Lung microvascular endothelial cell (primary cell): Measurements from ENCODE around the gene IGFBP3. TPM values are rescaled to one million over a fixed set of nuclear protein-coding genes. Genes with fewer than 3 reads are reported as not detected.
"Not testable (repeated sequence)": the region's sequence is repeated elsewhere in the genome, so short reads cannot be mapped to it uniquely, and the experiment has no call there.

Experiments used
- DNase-seq, 2 donors: peaks; one replicate each; pipeline versions ENCODE4 v3.0.0 to v3.0.0-alpha.2; 2010; ENCODE audit warnings: low read depth in 2 of 2
- total RNA-seq: library from RNA; depleted of rRNA; stranded (reverse); fragments of >200 nt; gene quantifications from 2 replicates; pipeline ENCODE4 v1.2.1, GENCODE V29; 2014

IGFBP3 gene, protein sequence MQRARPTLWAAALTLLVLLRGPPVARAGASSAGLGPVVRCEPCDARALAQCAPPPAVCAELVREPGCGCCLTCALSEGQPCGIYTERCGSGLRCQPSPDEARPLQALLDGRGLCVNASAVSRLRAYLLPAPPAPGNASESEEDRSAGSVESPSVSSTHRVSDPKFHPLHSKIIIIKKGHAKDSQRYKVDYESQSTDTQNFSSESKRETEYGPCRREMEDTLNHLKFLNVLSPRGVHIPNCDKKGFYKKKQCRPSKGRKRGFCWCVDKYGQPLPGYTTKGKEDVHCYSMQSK
- 1.5 and 2.4 TPM in 2 replicates for total RNA-seq

DNA sequence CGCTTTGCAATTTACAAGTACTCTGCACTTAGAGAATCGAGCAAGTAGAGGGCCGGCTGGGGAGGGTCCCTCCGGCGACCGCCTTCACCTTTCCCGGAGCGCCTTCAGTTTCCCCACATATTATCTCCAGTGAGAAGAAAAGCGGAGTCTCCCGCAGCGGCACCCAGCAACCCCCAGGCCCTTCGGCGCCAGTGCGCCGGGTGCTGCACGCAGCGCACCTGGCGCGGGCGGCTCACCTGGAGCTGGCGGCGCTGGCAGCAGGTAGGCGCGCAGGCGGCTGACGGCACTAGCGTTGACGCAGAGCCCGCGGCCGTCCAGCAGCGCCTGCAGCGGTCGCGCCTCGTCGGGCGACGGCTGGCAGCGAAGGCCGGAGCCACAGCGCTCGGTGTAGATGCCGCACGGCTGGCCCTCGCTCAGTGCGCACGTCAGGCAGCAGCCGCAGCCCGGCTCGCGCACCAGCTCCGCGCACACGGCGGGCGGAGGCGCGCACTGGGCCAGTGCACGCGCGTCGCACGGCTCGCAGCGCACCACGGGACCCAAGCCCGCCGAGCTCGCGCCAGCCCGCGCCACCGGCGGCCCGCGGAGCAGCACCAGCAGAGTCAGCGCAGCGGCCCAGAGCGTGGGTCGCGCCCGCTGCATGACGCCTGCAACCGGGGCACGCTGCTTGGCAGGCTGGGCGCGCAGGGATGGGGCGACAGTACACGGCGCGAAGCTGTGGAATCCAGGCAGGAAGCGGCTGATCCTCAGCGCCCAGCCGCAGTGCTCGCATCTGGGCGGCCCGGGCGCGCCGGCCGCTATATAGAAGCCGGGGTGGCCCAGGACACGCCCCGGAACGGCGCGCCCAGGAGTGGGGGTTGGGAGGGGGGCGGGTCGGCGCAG, at the start of gene IGFBP3:
IGFBP3 (minus strand) TSS at position 771 of the 879 bp plus-strand sequence; CDS start at position 639, 132 bp downstream.
- DNase-seq, result peak; percentile 5 to 83

- no peak for DNase-seq
Measured at GRCh38 chr7:45970454-45970853, 49.4 kb upstream of the IGFBP3 start.

- DNase-seq, result no peak
Measured at GRCh38 chr7:45969940-45970339, 48.9 kb upstream of the IGFBP3 start.

GRCh38 chr7:45968856-45969541, 47.9 kb upstream of the IGFBP3 start:
- no peak for DNase-seq

DNA sequence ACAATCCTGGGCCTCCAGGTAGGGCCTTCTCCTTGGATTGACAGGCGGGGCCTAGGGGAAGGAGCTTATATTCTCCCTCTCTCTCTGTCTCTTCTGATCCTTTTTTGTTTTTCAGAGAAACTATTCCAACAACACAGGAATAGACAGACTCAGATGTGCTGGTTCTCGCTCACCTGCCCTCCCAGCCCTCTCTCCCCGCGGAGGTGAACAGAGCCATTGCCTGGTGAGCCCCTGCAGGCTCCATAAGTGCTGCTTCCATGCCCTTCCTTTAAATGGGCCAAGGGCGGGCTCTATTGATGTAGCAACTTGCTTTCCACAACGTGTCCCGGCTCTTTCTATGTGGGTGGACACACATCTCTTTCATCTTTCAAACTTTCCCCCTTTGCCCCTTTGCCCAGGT, 47.2 kb upstream of the IGFBP3 start:
- DNase-seq, result no peak

DNA sequence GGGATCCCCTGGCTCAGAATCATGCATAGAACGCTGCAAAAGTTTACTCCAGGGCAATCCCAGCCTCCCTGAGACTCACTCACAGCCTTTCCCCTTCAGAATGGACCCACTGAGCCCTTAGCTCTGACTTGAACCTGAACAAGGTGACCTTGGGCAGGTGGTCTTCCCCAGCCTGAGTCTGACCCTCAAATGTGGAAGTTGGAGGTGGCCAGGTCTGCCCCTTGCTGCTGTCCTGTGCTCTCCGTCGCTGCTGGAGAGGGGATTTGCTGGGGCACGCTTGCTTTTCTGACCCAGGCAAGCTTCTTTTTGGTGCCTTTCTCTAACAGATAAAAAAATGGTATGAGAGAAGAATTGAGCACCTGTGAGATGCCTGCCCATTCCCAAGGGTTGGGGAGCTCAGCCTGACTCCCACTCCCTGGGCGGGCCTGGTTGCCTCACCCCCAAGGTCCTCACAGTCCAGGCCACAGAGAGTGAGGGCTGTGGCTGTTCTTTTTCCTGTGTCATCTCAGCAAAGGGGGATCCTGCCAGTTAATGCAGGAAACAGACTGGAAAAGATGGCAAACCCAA, 46.6 kb upstream of the IGFBP3 start:
- DNase-seq, result no peak

DNA sequence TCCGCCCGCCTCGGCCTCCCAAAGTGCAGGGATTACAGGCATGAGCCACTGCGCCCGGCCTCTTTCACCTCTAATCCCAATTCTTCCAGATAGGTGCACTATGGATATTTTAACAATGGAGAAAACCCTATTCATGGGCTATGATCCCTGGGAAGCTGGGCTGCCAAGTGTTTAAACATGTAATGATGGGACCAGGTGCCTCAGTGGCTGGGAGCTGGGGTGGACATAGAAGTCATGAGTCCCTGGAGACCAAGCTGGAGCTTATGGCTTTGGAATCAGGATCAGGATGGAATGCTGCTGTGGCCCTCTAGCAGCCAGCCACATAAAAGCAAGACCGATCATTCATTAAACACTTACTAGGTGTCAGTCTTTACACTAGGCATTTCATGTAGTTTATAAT, 41.8 kb upstream of the IGFBP3 start:
- no peak for DNase-seq

GRCh38 chr7:45957721-45958120, 36.6 kb upstream of the IGFBP3 start:
- no peak for DNase-seq

DNA sequence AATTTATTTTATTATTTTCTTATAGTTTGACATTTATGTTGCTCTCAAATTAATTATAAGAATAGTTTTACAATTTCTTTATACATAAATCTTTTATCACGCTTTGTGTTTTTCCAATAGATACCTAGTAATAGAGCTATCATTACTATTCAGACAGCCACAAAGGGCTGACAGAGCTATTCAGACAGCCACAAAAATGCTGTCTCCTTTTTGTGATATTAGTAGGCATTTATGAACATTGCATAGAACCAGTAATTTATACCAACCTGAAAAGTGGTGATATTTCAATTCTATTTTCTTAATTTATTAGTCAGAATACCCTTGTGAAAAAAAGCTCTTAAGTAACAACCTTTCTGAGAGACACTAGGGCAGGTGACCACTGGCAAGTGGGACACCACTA, 34.2 kb upstream of the IGFBP3 start:
- no peak for DNase-seq

GRCh38 chr7:45953055-45953454, 32.0 kb upstream of the IGFBP3 start:
- DNase-seq, result not testable (repeated sequence)

DNA sequence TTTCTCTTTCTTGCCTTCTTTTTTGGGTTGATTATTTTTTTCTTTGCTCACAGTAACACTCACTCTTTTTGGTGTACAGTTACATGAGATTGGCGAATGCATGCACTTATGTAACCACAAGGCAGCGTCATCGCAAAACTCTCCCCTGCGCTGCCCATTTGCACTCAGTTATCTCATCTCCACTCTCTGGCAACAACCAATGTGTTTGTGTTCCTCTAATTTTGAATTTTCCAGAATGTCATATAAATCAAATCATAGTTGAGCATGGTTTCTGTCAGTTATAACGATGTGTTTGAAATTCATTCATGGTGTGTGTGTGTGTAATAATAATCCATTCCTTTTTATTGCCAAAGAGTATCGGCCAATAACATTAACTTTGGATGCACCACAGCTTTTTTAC, 23.0 kb upstream of the IGFBP3 start:
- no peak for DNase-seq

DNA sequence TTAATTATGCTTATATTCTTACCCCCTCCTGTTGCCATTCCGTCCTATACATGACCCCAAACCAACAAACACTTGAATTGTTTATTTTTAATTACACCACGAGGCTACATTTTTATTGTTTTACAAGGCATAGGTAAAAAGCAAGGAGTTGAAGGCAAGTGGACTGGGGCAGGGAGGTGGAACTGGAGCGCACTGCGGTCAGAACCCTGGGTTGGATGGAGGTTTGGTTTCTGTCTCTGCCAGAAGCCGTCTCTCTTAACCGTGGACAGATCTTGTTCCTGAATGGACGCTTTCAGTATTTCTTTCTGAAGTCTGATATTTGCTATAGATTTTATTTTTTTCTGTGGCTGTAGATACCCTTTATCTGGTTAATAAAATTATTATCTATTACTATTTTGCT, 19.9 kb upstream of the IGFBP3 start:
- DNase-seq, result no peak

DNA sequence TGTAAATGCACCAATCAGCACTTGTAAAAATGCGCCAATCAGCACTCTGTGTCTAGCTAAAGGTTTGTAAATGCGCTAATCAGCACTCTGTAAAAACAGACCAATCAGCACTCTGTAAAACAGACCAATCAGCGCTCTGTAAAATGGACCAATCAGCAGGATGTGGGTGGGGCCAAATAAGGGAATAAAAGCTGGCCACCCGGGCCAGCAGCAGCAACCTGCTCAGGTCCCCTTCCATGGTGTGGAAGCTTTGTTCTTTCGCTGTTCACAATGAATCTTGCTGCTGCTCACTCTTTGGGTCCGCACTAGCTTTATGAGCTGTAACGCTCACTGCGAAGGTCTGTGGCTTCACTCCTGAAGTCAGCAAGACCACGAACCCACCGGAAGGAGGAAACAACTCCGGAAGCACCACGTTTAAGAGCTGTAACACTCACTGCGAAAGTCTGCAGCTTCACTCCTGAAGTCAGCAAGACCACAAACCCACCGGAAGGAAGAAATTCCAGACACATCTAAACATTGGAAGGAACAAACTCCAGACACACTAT, 19.2 kb upstream of the IGFBP3 start:
- not testable (repeated sequence) for DNase-seq

GRCh38 chr7:45939574-45939973, 18.5 kb upstream of the IGFBP3 start:
- DNase-seq, result no peak

GRCh38 chr7:45938626-45939302, 17.7 kb upstream of the IGFBP3 start:
- DNase-seq, result no peak

- no peak for DNase-seq
Measured at GRCh38 chr7:45937862-45938261, 16.8 kb upstream of the IGFBP3 start.

- DNase-seq, result no peak
Measured at GRCh38 chr7:45937301-45937700, 16.2 kb upstream of the IGFBP3 start.

DNA sequence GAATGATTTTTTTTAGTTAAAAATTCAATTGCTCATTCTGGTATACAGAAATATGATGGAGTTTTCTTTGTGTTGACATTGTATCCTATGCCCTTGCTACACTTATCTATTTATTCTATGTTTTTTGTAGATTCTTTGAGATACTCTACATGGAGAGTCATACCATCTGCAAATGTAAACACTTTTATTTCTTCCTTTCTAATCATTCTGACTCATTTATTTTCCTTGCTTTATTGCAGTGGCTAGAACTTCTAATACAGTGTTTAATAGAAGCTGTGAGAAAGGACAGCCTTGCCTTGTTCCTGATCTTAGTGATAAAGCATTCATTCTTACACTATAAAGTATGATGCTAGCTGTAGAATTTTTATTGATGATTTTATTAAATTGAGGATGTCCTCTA, 9.9 kb upstream of the IGFBP3 start:
- DNase-seq, result no peak

- no peak for DNase-seq
Measured at GRCh38 chr7:45927721-45928120, 6.6 kb upstream of the IGFBP3 start.

GRCh38 chr7:45924283-45924682, 3.2 kb upstream of the IGFBP3 start:
- DNase-seq, result peak in 1 of 2 donors; percentile 17

DNA sequence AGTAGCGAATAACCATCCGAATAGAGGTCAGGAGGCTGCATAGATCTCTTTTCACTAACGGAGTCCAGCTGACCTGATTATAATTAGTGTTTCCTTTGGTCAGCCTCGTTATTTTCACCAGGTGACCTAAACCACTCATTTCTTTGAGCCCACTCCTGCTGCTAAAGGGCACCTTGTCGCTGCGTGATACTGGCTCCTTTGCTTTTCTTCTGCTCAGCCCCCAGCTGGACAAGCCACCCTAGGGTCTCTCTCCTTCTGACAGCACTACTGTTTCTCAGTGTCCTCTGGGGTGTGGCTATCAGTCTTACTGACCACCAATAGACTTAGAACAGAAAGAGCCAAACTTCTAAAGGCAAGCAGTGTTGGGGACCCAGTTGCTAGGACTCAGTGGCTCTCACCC, 2.7 kb upstream of the IGFBP3 start:
- DNase-seq, result no peak
